T-helper 2 cell treated with Interferon-gamma antibody and Interleukin-4, amounts not matched to agents 5 μg/mL and 100 μg/mL, for 36 hours (primary cell): ENCODE results near the gene PPRC1.

Experiments
- DNase-seq: peaks from one replicate; pipeline ENCODE4 v3.0.0; 2021; ENCODE audit warnings: low spot score
- H3K27ac Mint-ChIP-seq: one replicate; pipeline ENCODE4 v1.8.0; 2021; ENCODE audit warnings: mild to moderate bottlenecking, mixed read lengths
- H3K27me3 Mint-ChIP-seq: one replicate; pipeline ENCODE4 v1.8.0; 2021; ENCODE audit warnings: low read depth, mixed read lengths
- H3K36me3 Mint-ChIP-seq: one replicate; pipeline ENCODE4 v1.8.0; 2021; ENCODE audit warnings: low read depth, mixed read lengths
- H3K4me1 Mint-ChIP-seq: one replicate; pipeline ENCODE4 v1.8.0; 2021; ENCODE audit warnings: low read depth, mixed read lengths
- H3K4me3 Mint-ChIP-seq: one replicate; pipeline ENCODE4 v1.8.0; 2022; ENCODE audit warnings: mild to moderate bottlenecking, moderate library complexity, mixed read lengths
- H3K9me3 Mint-ChIP-seq: one replicate; pipeline ENCODE4 v1.8.0; 2021; ENCODE audit warnings: mixed read lengths

PPRC1 gene

DNA sequence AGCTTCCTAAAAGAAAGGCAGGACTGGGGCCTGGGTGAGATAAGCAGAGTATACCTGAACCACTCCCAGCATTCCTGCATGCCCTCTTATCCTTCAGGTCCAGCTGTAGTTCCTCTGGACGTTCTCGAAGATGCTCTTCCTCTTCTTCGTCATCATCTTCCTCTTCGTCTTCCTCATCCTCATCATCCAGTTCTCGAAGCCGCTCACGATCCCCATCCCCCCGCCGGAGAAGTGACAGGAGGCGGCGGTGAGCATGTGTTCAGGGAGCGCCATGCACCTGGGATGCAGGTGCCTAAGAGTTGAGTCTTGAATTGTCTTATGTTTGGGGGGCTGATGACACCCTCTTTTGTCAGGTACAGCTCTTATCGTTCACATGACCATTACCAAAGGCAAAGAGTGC lies 15.4 kb downstream of the PPRC1 start:
- H3K27me3 Mint-ChIP-seq, result no peaks in the 10 kb centered on the region
- peaks cover 22% of the 10 kb centered on the region for H3K4me1 Mint-ChIP-seq
- DNase-seq, result no peak
- peak overlapping the region; percentile 45 for H3K27ac Mint-ChIP-seq
- H3K36me3 Mint-ChIP-seq, result peaks cover 70% of the 10 kb centered on the region
- no peak overlapping the region for H3K4me3 Mint-ChIP-seq
- H3K9me3 Mint-ChIP-seq, result no peaks in the 10 kb centered on the region

- Mint-ChIP-seq H3K4me3 (peak overlapping the region; percentile 97), H3K9me3 (no peaks in the 10 kb centered on the region), H3K27me3 (no peaks in the 10 kb centered on the region), H3K4me1 (peaks cover 29% of the 10 kb centered on the region), H3K27ac (peak overlapping the region; percentile 96), H3K36me3 (peaks cover 66% of the 10 kb centered on the region)
- DNase-seq, result no peak
Measured at GRCh38 chr10:102150970-102151773, 18.3 kb downstream of the PPRC1 start.

DNA sequence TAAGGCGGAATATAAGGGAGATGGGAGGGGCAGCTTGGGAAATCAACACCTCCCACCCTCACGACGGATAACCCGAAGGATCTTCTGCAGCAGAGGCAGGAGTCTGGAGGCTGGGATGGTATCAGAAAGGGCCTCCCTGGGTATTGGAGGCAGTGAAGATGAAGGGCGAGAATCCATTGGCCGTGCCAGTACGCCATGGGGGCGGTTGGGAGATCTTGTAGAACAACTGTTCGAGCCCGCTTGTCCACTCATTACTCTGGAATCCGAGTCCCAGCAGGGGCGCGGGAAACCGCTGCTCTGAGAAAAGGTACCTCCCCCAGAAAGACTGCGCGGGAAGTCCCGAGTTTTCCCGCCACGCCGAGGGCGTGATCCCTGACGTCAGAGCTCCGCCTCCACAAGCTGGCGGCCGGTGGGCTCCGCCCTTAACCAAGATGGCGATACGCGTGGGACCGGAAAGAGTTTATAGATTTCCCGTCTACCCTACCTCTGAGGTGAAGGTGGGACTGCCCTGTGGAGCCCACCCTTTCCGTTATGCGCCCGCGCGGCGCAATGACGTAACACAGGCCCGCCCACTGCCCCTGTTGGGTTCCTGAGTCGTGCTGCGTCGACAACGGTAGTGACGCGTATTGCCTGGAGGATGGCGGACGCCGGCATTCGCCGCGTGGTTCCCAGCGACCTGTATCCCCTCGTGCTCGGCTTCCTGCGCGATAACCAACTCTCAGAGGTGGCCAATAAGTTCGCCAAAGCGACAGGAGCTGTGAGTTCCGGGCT lies 19.1 kb downstream of the PPRC1 start, which contains the start of gene NOLC1:
Gene NOLC1 (plus strand): TSS at position 616 of the 771 bp plus-strand sequence. CDS start 22 bp downstream, at position 638.
- Mint-ChIP-seq H3K4me1 (peaks cover 29% of the 10 kb centered on the region), H3K4me3 (peak within 1 kb of the TSS; percentile 97)

DNA sequence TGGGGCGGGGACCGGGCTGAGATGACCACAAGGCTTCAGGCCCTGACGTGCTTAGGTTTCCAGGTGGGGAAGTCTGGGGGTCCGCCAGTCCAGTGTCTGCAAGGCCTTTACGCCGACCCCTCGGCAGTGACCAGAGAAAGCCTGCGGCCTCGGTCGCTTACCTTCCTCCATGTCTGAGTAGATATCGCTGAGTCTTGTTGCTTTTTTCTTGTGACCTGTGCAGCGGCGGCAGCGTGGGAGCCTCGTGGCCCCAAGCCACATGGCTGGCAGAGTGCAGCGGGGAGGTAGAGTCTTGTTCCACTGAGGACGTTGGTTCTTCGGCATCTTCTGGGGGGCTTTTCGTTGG lies 19.7 kb downstream of the PPRC1 start:
- H3K9me3 Mint-ChIP-seq, result no peaks in the 10 kb centered on the region
- peak overlapping the region; percentile 97 for H3K4me3 Mint-ChIP-seq
- peaks cover 68% of the 10 kb centered on the region for H3K36me3 Mint-ChIP-seq
- no peak for DNase-seq
- H3K27ac Mint-ChIP-seq, result peak overlapping the region; percentile 96
- H3K4me1 Mint-ChIP-seq, result peaks cover 29% of the 10 kb centered on the region
- H3K27me3 Mint-ChIP-seq, result no peaks in the 10 kb centered on the region

More for the DNA sequence above, 19.1 kb downstream of the PPRC1 start, which contains the start of gene NOLC1:
- peak within 1 kb of the TSS; percentile 96 for H3K27ac Mint-ChIP-seq
- H3K36me3 Mint-ChIP-seq, result peaks cover 68% of the 10 kb centered on the region
- DNase-seq, result peak; percentile 100
- H3K27me3 Mint-ChIP-seq, result no peaks in the 10 kb centered on the region
- no peaks in the 10 kb centered on the region for H3K9me3 Mint-ChIP-seq

GRCh38 chr10:102153093-102153620 lies 20.3 kb downstream of the PPRC1 start:
- Mint-ChIP-seq H3K4me3 (peak overlapping the region; percentile 97), H3K36me3 (peaks cover 65% of the 10 kb centered on the region), H3K4me1 (peaks cover 29% of the 10 kb centered on the region), H3K27me3 (no peaks in the 10 kb centered on the region), H3K9me3 (no peaks in the 10 kb centered on the region), H3K27ac (peak overlapping the region; percentile 96)
- DNase-seq, result no peak

DNA sequence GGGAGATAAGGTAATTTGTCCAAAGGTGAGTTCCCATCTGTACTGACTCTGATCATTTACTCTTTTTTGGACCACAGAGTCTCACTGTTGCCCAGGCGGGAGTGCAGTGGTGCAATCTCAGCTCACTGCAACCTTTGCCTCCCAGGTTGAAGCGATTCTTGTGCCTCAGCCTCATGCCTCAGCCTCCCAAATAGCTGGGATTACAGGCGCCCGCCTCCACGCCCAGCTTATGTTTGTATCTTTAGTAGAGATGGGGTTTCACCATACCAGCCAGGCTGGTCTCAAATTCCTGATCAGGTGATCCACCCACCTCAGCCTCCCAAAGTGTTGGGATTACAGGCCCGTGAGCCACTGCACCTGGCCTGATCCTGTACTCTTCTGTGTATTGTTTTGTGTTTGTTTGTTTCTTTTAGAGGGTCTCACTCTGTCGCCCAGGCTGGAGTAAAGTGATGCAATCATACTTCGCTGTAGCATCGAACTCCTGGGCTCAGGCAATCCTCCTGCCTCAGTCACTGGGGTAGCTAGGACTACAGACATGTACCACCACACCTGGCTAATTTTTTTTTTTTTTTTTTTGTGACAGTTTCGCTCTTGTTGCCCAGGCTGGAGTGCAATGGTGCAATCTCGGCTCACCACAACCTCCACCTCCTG lies 21.8 kb downstream of the PPRC1 start:
- Mint-ChIP-seq H3K4me3 (peak overlapping the region; percentile 30), H3K27ac (no peak overlapping the region), H3K9me3 (no peaks in the 10 kb centered on the region), H3K36me3 (peaks cover 66% of the 10 kb centered on the region), H3K27me3 (no peaks in the 10 kb centered on the region), H3K4me1 (peaks cover 31% of the 10 kb centered on the region)
- DNase-seq, result no peak

DNA sequence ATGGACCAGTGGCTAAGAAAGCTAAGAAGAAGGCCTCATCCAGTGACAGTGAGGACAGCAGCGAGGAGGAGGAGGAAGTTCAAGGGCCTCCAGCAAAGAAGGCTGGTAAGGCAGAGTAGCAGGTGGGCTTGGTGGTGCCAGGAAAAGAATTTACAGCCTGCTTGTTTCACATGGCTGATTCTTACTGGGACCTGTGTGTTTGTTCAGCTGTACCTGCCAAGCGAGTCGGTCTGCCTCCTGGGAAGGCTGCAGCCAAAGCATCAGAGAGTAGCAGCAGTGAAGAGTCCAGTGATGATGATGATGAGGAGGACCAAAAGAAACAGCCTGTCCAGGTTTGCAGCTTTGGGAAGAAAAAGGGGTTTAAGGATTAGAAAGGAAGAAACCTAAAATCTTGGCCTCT lies 24.4 kb downstream of the PPRC1 start:
- Mint-ChIP-seq H3K36me3 (peaks cover 68% of the 10 kb centered on the region), H3K27ac (no peak overlapping the region), H3K4me1 (peaks cover 16% of the 10 kb centered on the region), H3K27me3 (no peaks in the 10 kb centered on the region), H3K4me3 (no peak overlapping the region), H3K9me3 (no peaks in the 10 kb centered on the region)
- no peak for DNase-seq

DNA sequence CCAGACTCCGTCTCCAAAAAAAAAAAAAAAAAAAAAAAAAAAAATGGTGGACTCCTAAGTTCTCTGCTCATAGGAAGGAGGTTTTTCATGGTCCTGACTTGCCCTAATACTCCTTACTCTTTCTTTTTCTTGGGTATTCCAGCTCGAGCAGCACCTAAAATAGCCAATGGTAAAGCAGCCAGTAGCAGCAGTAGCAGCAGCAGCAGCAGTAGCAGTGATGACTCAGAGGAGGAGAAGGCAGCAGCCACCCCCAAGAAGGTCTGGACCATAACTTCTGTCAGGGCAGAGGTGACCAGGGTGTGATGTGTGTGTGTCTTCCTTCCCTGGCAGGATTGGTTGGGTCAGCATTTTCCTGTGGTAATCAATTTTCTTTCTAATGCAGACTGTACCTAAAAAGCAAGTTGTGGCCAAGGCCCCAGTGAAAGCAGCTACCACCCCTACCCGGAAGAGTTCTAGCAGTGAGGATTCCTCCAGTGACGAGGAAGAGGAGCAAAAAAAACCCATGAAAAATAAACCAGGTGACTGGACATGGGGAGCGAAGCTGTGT lies 26.3 kb downstream of the PPRC1 start:
- Mint-ChIP-seq H3K36me3 (peaks cover 62% of the 10 kb centered on the region), H3K9me3 (no peaks in the 10 kb centered on the region), H3K4me1 (peaks cover 4% of the 10 kb centered on the region), H3K27me3 (no peaks in the 10 kb centered on the region), H3K4me3 (no peak overlapping the region), H3K27ac (no peak overlapping the region)
- DNase-seq, result no peak

DNA sequence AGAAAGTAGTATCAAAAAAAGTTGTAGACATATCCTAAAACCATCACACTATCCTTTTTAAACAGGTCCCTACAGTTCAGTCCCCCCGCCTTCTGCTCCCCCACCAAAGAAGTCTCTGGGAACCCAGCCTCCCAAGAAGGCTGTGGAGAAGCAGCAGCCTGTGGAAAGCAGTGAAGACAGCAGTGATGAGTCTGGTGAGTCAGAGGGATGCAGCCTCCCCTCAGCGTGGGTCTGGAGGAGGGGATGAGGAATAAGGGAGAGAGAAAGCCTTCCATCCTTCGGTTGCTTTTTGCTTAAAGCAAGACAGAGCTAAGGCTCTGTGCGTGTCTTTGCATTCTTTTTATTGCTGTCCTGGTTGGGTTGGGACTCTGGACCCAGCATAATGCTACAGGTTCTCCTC lies 27.0 kb downstream of the PPRC1 start:
- Mint-ChIP-seq H3K27ac (no peak overlapping the region), H3K4me3 (no peak overlapping the region), H3K36me3 (peaks cover 59% of the 10 kb centered on the region), H3K27me3 (no peaks in the 10 kb centered on the region), H3K9me3 (no peaks in the 10 kb centered on the region), H3K4me1 (peaks cover 2% of the 10 kb centered on the region)
- DNase-seq, result no peak

DNA sequence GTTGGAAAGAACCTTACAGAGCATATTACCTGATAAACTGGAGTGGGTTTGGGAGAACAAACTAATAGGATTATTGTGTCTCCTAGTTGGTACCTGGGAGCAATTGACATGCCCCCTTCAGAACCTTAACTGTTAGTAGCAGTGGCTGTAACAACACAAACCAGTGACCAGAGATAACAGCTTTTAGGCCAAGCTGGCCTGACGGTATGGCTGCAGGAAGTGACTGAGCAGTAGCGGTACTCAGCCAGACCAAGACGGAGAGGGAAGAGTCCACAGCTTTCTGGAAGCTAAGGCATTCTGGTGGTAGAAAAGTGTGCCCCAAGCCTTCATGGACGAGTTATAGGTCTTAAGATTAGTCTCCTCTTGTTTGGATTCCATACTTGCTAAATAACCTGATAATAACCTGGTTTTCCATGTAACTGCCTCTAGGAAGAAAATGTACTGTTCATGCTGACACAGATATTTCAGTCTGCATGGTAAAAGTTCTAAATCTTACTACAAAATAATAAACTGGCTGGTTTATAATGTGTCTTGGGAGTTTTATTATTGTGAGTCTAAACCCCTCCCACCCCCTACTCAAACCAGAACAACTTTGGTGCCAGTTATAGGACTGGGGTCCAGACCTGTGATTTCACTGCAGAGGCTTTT lies 30.6 kb downstream of the PPRC1 start:
- H3K9me3 Mint-ChIP-seq, result no peaks in the 10 kb centered on the region
- no peak overlapping the region for H3K4me3 Mint-ChIP-seq
- H3K27me3 Mint-ChIP-seq, result no peaks in the 10 kb centered on the region
- no peak for DNase-seq
- H3K4me1 Mint-ChIP-seq, result peaks cover 3% of the 10 kb centered on the region
- H3K27ac Mint-ChIP-seq, result no peak overlapping the region
- H3K36me3 Mint-ChIP-seq, result peaks cover 40% of the 10 kb centered on the region

DNA sequence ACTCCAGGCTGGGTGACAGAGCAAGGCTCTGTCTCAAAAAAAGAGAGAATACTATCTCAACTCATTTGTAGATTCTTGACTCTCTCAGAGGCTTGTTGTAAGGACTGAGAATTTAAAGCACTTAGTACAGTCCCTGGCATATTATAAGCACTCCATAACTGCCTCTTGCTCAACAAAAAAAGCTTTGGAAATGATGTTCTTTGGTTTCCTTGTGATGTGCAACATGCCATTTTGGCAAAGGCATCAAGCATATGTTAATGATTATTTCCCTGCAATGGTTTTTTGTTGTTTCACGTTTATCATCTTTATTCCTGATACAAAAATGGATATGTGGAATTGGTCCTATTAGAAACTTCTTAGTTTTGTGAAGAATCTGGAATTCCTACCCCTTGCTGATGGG lies 35.0 kb downstream of the PPRC1 start:
- no peak overlapping the region for H3K4me3 Mint-ChIP-seq
- no peak overlapping the region for H3K27ac Mint-ChIP-seq
- H3K27me3 Mint-ChIP-seq, result no peaks in the 10 kb centered on the region
- peaks cover 9% of the 10 kb centered on the region for H3K4me1 Mint-ChIP-seq
- H3K36me3 Mint-ChIP-seq, result peaks cover 7% of the 10 kb centered on the region
- H3K9me3 Mint-ChIP-seq, result no peaks in the 10 kb centered on the region
- DNase-seq, result no peak

DNA sequence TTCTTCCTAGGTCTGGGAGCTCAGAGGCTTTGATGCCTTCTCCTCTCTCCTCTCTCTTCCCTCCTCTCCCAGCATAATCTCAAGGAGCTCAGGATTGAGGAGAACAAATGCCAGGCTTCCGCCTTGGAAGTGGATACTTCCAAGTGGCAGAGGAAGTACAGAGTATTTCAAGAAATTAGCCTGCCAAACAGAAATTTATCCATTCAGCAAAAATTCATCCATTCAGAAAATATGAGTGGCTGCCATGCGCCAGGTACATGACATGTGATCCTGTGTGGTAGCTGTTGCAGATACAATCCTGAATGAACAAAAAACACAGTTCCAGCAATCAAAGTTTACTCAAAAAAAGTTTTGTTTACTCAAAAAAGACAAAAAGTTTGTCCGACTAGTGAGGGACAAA lies 37.8 kb downstream of the PPRC1 start:
- peak overlapping the region; percentile 36 for H3K4me3 Mint-ChIP-seq
- no peak overlapping the region for H3K27ac Mint-ChIP-seq
- DNase-seq, result no peak
- H3K4me1 Mint-ChIP-seq, result peaks cover 7% of the 10 kb centered on the region
- peaks cover under 1% of the 10 kb centered on the region for H3K36me3 Mint-ChIP-seq
- no peaks in the 10 kb centered on the region for H3K9me3 Mint-ChIP-seq
- H3K27me3 Mint-ChIP-seq, result no peaks in the 10 kb centered on the region

DNA sequence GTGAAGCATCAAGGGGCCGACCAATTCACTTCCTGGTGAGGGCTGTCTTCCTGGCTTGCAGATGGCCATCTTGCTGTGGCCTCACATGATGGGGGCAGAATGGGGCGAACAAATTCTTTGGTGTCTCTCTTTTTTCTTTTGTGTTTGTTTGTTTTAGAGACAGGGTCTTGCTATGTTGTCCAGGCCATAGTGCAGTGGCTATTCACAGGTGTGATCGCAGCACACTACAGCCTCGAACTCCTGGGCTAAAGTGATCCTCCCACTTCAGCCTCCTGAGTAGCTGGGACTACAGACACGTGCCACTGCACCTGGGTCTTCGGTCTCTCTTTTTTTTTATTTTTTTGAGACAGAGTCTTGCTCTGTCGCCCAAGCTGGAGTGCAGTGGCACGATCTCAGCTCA lies 39.4 kb downstream of the PPRC1 start:
- H3K27ac Mint-ChIP-seq, result no peak overlapping the region
- peaks cover 6% of the 10 kb centered on the region for H3K4me1 Mint-ChIP-seq
- no peaks in the 10 kb centered on the region for H3K36me3 Mint-ChIP-seq
- H3K4me3 Mint-ChIP-seq, result no peak overlapping the region
- no peaks in the 10 kb centered on the region for H3K27me3 Mint-ChIP-seq
- no peak for DNase-seq
- no peaks in the 10 kb centered on the region for H3K9me3 Mint-ChIP-seq
